Measurements from ENCODE around the gene GRHL1. TPM values are rescaled to one million over a fixed set of nuclear protein-coding genes. Genes with fewer than 3 reads are reported as not detected.

The GRHL1 gene
- total RNA-seq, 1 experiment from 2014 or later, result 2.5 TPM

DNA sequence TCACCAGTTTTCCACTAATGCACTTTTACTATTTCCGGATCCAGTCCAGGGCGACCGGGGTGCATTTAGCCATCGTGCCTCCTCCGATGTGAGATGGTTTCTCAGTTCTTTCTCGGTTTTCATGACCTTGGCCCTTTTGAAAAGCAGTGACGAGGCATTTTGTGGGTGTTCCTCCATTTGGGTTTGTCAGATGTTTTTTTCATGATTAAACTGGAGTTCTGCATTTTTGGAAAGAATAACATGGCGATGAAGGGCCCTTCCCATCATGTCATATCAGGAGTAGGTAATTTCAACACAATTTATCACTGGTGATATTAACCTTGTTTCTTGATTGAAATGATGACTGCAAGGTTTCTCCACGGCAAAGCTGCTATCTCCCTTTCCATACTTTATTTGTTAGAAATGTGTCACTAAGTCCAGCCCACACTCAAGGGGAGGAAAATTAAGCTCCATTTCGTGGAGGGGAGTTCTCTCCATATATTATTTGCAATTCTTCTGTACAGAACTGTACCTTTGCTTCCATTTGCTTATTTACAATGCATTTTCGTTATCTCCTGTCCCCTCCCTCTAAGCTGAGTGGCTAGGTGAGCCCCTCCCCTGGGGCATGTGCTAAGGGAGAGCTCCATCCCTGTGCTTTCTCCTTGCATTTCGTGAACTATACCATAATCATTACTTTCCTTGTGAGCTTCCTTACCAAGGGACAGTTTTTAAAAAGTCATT, 83.0 kb downstream of the GRHL1 start:
- Histone ChIP-seq H4K91ac (ENCODE audit: insufficient read length, low read depth, low read length) (no peak overlapping the region), H3K18ac (ENCODE audit: insufficient read length, low read depth, low read length) (no peak overlapping the region), H3K23ac (ENCODE audit: insufficient read length, low read depth, low read length) (no peak overlapping the region), H2BK15ac (ENCODE audit: low read depth, low read length) (no peak overlapping the region), H3K23me2 (ENCODE audit: insufficient read length, low read depth, low read length, poor library complexity, severe bottlenecking) (no peaks in the 10 kb centered on the region), H4K20me1 (ENCODE audit: control insufficient read depth, insufficient read depth, insufficient read length) (no peaks in the 10 kb centered on the region), H2AFZ (ENCODE audit: low read length) (no peak overlapping the region), H3K4ac (ENCODE audit: low read depth, low read length) (no peak overlapping the region), H3K79me1 (ENCODE audit: insufficient read depth, low read depth, low read length, poor library complexity, severe bottlenecking) (no peaks in the 10 kb centered on the region), H3K9ac (ENCODE audit: extremely low read depth, insufficient read length, low read length) (no peak overlapping the region), H3K9me3 (ENCODE audit: control insufficient read depth, low read depth, low read length) (no peaks in the 10 kb centered on the region), H2BK20ac (ENCODE audit: low read depth, low read length, poor library complexity, severe bottlenecking) (no peak overlapping the region), H3K27ac (ENCODE audit: insufficient read length, low read depth, low read length) (no peak overlapping the region), H3K4me2 (ENCODE audit: insufficient read depth, insufficient read length, low read length) (no peak overlapping the region), H3K79me2 (ENCODE audit: insufficient read depth, low read length) (no peaks in the 10 kb centered on the region), H3K27me3 (ENCODE audit: insufficient read depth, low read length) (no peaks in the 10 kb centered on the region), H3K4me1 (ENCODE audit: insufficient read depth, low read length) (peaks cover 4% of the 10 kb centered on the region; the same call in 1 of the 2 replicates), H3K14ac (ENCODE audit: insufficient read depth, low read length) (no peak overlapping the region), H4K8ac (replicated peaks; ENCODE audit: insufficient read length, low read depth, low read length) (no peak overlapping the region), H2AK5ac (ENCODE audit: insufficient read length, low read length) (no peak overlapping the region), H2BK120ac (ENCODE audit: low read depth, low read length, poor library complexity, severe bottlenecking) (no peak overlapping the region), H3K56ac (ENCODE audit: insufficient read length, low read depth, low read length) (no peak overlapping the region), H2BK12ac (ENCODE audit: insufficient read length, low read depth, low read length) (no peak overlapping the region), H4K5ac (ENCODE audit: insufficient read length, low read depth, low read length) (no peak overlapping the region), H3T11ph (ENCODE audit: low read length) (no peak overlapping the region), H2BK5ac (ENCODE audit: insufficient read length, low read length) (no peak overlapping the region)
- peaks cover 10 to 19% of the 10 kb centered on the region in 2 experiments for H3K4me1 Mint-ChIP-seq
- no peak overlapping the region for H3K4me3 Mint-ChIP-seq
- no peaks in the 10 kb centered on the region; a peak in 1 of 7 replicates for H3K36me3 Mint-ChIP-seq (ENCODE audit: insufficient read depth in 1 of 3, low read depth in 3 of 3)
- DNase-seq, result no peak
- TF ChIP-seq, protein P1, sequence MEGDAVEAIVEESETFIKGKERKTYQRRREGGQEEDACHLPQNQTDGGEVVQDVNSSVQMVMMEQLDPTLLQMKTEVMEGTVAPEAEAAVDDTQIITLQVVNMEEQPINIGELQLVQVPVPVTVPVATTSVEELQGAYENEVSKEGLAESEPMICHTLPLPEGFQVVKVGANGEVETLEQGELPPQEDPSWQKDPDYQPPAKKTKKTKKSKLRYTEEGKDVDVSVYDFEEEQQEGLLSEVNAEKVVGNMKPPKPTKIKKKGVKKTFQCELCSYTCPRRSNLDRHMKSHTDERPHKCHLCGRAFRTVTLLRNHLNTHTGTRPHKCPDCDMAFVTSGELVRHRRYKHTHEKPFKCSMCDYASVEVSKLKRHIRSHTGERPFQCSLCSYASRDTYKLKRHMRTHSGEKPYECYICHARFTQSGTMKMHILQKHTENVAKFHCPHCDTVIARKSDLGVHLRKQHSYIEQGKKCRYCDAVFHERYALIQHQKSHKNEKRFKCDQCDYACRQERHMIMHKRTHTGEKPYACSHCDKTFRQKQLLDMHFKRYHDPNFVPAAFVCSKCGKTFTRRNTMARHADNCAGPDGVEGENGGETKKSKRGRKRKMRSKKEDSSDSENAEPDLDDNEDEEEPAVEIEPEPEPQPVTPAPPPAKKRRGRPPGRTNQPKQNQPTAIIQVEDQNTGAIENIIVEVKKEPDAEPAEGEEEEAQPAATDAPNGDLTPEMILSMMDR (conservative IDR thresholded peaks at IDR 0.05), result no peak
- peaks cover 2% of the 10 kb centered on the region; the same call in 1 of the 2 replicates for H3K27me3 Mint-ChIP-seq (ENCODE audit: low read depth)
- WGBS (ENCODE audit: extremely low coverage, insufficient read length, low lambda C conversion rate), result no CpG with 5 or more reads among the region's 12 CpGs
- H3K27ac Mint-ChIP-seq, result no peak overlapping the region
- H3K9me3 Mint-ChIP-seq, result no peaks in the 10 kb centered on the region
